HG03196 (cell line): ENCODE results near the gene OXNAD1.
A peak's percentile ranks its signal among the peaks of the same experiment; 100 is the strongest.

Experiments used
- ATAC-seq: cut with Tn5 transposase; IDR thresholded peaks from one replicate; pipeline ENCODE4 v1.9.1; 2021; ENCODE audit not compliant: unreplicated experiment

Gene OXNAD1

GRCh38 chr3:16245609-16246008 is 19.4 kb upstream of the OXNAD1 start:
- ATAC-seq: no peak

- ATAC-seq: peak; percentile 54
Measured at GRCh38 chr3:16247282-16248061, 17.5 kb upstream of the OXNAD1 start.

GRCh38 chr3:16248556-16248955 is 16.5 kb upstream of the OXNAD1 start:
- no peak for ATAC-seq

- ATAC-seq: no peak
Measured at GRCh38 chr3:16249336-16249735, 15.7 kb upstream of the OXNAD1 start.

DNA sequence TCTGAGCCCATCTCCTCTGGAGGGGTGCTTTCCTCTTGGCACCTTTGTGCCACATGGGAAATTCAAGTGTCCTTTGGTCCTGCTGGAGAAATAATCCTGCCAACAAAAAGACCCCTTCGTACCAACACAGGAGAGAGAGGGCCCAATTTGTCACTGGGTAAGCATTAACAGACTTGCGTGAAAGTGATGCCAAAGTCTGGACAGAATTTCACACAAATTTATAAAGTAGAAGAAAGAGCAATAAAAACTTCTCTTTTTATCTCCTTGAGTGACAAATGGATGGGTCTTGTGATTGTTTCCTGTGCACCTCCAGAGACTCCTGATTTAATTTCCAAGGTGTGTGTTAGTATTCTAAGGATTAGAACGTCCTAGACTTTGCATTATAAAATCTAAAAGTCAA is 15.1 kb upstream of the OXNAD1 start:
- no peak for ATAC-seq

- ATAC-seq: no peak
Measured at GRCh38 chr3:16251316-16252085, 13.5 kb upstream of the OXNAD1 start.

DNA sequence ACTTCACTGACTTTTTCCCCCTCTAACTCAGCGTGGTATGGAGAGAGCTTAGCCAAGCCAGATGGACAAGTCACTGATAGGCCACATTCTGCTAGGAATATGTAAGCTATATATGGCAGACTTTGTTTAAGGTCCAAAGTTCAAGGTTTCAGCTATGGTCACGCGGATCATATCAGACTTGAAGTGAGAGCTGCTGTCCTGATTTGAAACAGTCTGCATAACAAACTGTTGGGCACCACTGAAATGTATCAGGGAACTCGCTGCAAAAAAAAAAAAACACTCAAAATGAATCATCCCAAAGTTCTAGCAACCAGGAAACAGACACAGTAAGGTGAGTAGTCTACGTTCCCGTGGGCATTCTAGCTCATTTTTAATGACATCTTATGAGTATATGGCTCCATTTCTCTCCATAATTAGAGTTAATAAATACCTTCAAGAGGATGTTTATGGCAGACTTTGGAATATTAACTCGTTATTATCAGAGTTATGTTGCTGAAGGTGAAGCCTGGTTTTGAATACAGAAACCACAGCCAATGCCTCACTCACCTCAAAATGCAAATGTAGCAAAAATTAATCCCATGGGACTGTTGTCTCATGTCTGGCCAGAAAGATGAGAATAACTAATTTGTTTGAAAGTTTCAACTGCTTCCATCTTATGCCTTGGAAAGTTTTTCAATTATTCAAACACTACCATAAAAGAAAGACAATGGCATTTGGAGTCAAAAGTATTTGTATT is 12.6 kb upstream of the OXNAD1 start:
- peak; percentile 47 for ATAC-seq

- no peak for ATAC-seq
Measured at GRCh38 chr3:16252988-16253387, 12.0 kb upstream of the OXNAD1 start.

DNA sequence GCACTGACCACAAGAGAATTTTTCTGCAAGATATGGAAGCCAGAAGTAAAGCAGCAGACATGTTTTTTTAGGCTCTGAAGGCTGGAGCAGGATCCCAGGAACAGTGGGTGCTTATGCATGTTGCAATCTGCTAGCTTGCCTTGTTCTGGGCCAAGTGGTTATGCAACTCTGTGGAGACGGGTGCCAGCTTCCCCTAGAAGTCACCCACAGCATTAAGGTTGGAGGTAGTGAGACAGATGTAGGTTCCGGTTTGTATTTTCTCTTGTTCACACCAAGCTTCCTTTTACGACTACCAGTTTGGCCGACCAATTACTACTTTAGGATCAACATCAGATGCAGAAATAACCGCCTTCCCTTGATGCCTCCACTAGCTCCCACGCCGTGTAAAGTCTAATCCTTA is 11.4 kb upstream of the OXNAD1 start:
- ATAC-seq: no peak

GRCh38 chr3:16254916-16255315 is 10.1 kb upstream of the OXNAD1 start:
- ATAC-seq: no peak

- no peak for ATAC-seq
Measured at GRCh38 chr3:16255326-16255725, 9.7 kb upstream of the OXNAD1 start.

GRCh38 chr3:16255726-16256125 is 9.3 kb upstream of the OXNAD1 start:
- ATAC-seq: no peak

DNA sequence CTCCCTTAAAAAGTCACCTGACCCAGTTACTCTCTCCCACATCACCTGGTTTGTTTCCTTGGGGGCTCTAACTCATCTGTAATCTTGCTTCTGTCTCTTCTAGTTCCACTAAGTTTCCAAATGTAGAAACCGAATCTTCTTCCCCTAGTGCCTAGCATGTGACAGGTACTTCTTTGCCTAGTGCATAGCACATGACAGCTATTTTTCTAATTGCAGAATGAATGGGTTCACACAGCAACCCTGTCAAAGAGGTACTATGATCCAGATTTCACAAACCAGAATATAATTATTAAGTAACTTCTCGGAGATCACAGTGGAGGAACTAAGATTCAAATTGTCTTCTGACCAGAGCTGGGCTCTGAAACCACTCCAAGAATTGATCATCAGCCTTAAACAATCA is 7.7 kb upstream of the OXNAD1 start:
- no peak for ATAC-seq

DNA sequence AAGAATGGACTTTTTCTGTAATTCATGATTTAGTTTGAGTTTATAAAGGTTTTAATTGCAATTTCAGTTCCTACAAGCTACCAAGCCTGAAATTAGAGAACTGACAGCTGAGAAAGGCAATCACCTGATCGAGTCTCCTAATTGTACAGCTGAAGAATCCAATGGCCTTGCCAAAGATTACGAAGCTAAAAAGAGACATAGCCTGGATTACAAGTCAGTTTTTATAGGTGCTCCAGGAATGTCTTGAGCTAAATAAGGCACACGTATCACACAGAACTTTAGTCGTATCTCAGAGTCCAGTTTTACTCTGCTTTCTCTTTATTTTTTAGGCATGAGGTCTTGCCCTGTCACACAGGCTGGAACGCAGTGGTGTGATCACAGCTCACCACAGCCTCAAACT is 6.8 kb upstream of the OXNAD1 start:
- ATAC-seq: no peak

- no peak for ATAC-seq
Measured at GRCh38 chr3:16258866-16259265, 6.1 kb upstream of the OXNAD1 start.

- no peak for ATAC-seq
Measured at GRCh38 chr3:16260046-16260445, 5.0 kb upstream of the OXNAD1 start.

DNA sequence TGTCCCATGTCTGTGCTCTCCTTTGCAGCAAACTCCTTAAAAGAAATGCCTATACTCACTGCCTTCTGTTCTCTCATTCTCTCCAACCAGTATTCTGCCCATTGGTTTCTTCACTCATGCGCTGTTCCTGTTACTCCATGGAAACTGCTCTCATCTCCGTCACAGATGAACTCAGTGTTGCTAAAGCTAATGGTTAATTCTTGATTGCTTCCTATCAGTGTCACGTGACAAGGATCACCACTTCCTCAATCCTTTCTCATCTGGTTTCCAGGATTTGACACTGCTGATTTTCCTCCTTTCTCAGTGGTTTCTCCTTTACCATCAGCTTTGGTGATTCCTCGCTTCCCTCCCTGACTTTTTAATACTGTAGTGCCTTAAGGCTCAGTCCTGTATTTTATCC is 2.8 kb upstream of the OXNAD1 start:
- no peak for ATAC-seq

GRCh38 chr3:16264174-16264707 is 771 bp upstream of the OXNAD1 start:
- peak; percentile 5 for ATAC-seq

DNA sequence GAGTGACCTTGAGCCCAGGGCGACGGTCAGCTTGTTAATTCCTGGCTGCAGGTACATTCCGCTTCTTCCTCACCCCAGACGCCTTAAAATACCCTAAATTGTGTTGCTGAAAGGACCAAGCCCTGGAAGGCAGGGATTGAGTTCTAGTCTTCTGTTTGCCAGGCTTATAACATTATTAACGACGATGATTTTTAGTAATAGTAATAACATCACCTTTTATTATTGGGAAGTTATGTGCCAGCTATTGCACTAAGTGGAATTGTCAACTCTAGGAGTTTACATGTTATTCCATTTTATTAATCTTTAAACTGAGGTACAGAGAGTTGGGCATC is 409 bp downstream of the OXNAD1 start:
- ATAC-seq: no peak

- no peak for ATAC-seq
Measured at GRCh38 chr3:16266714-16267113, 1.7 kb downstream of the OXNAD1 start.

DNA sequence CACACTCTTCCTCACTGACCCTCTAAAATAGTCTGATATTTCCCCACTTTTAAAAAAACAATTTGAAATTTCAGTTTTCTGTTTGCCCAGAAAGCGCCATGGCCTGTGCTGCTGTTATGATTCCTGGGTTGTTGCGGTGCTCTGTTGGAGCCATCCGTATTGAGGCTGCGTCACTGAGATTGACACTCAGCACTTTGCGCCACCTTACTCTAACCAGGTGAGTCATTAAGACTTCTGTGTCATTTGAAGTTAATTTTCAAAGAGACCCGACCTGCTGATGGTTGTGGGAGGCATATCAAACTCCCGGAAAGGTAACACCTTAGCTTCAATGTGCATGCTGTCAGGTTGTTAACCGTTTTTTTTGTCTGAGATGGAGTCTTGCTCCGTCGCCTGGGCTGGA is 5.8 kb downstream of the OXNAD1 start:
- no peak for ATAC-seq

- no peak for ATAC-seq
Measured at GRCh38 chr3:16272588-16272987, 7.6 kb downstream of the OXNAD1 start.
